Measurements from ENCODE around the gene FSIP1. TPM values are rescaled to one million over a fixed set of nuclear protein-coding genes. Genes with fewer than 3 reads are reported as not detected.
A peak's percentile ranks its signal among the peaks of the same experiment; 100 is the strongest.

FSIP1 gene
- polyA plus RNA-seq, 3 donors = 0.10 to 0.48 (median 0.21) TPM

DNA sequence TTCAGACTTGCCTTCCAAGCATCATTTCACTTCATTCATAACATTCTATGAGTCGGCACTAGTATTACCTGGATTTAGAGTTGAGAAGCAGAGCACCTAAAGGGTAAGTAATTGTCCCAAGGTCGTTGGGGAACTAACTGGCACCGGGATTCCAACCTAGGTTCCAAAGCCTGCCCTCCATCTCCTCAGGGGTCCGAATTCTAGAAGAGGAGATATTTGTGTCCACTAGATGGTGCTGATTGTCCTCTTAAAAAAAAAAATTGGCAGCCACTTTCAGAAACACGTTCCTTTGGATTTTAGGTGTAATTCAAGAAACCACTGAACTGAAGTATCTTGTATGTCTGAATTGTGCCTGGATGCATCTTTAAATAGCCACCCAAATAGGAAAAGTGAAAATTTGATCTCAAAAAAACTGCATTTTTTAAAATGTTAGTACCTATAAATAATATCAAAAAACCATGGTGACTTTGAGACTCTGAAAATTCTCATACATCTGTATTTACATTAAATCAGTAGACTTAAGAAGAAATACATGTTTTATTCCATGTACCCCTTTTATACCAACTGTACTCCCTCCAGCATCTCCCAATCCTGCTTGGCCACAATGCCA is 3.9 kb upstream of the FSIP1 start:
- Histone ChIP-seq H3K27me3 (ENCODE audit: control insufficient read depth in 2 of 2, insufficient read depth in 2 of 2, low read length in 2 of 2) (no peaks in the 10 kb centered on the region), H3K4me1 (ENCODE audit: control insufficient read depth in 1 of 2, insufficient read depth in 2 of 2, low read length in 2 of 2) (peaks cover 16 to 18% of the 10 kb centered on the region in 2 donors), H3K4me2 (replicated peaks; ENCODE audit: extremely low read depth, low read length, poor library complexity, severe bottlenecking) (no peak overlapping the region), H3K9me3 (replicated peaks in 1 of 2; ENCODE audit: control insufficient read depth in 1 of 2, insufficient read depth in 1 of 2, low read length in 2 of 2) (no peaks in the 10 kb centered on the region), H3K27ac (ENCODE audit: low read depth in 1 of 2, low read length in 2 of 2) (no peak overlapping the region), H3K79me2 (ENCODE audit: insufficient read depth, low read length) (peaks cover 12% of the 10 kb centered on the region), H3K9ac (ENCODE audit: insufficient read depth, low read length, poor library complexity, severe bottlenecking) (no peak overlapping the region), H4K20me1 (ENCODE audit: insufficient read depth, low read length) (no peaks in the 10 kb centered on the region), H3K4me3 (replicated peaks in 1 of 3; ENCODE audit: low read depth in 2 of 3, low read length in 3 of 3) (no peak overlapping the region), H3K36me3 (replicated peaks in 1 of 2; ENCODE audit: control insufficient read depth in 1 of 2, insufficient read depth in 2 of 2, low read length in 2 of 2) (no peaks in the 10 kb centered on the region), H2AFZ (ENCODE audit: insufficient read depth, low read depth, low read length, poor library complexity, severe bottlenecking) (no peak overlapping the region)
- Mint-ChIP-seq H3K4me3 (no peak overlapping the region), H3K9me3 (peaks cover 0 to 5% (median 0%) of the 10 kb centered on the region in 7 donors), H3K27ac (peak overlapping the region in 1 of 7 donors; percentile 35), H3K36me3 (peaks cover 3% of the 10 kb centered on the region in 2 donors), H3K27me3 (ENCODE audit: low read depth in 3 of 3) (no peaks in the 10 kb centered on the region), H3K4me1 (peaks cover 31% of the 10 kb centered on the region)
- peak; percentile 23 to 38 (median 35) for DNase-seq
- TF ChIP-seq, protein P1, sequence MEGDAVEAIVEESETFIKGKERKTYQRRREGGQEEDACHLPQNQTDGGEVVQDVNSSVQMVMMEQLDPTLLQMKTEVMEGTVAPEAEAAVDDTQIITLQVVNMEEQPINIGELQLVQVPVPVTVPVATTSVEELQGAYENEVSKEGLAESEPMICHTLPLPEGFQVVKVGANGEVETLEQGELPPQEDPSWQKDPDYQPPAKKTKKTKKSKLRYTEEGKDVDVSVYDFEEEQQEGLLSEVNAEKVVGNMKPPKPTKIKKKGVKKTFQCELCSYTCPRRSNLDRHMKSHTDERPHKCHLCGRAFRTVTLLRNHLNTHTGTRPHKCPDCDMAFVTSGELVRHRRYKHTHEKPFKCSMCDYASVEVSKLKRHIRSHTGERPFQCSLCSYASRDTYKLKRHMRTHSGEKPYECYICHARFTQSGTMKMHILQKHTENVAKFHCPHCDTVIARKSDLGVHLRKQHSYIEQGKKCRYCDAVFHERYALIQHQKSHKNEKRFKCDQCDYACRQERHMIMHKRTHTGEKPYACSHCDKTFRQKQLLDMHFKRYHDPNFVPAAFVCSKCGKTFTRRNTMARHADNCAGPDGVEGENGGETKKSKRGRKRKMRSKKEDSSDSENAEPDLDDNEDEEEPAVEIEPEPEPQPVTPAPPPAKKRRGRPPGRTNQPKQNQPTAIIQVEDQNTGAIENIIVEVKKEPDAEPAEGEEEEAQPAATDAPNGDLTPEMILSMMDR (IDR thresholded peaks at IDR 0.05) = peak; percentile 71
- intact Hi-C loops (cut with micrococcal nuclease) = loop anchor here (5.0 to 10.0 kb wide), 6 partner anchors 148 to 488 kb away; partner anchors contain the start of genes BMF (in 1 of the 2), BUB1B (in 1 of the 2) and EIF2AK4 (in 1 of the 2)
- WGBS (ENCODE audit: insufficient coverage) = 0% methylated on average over 1 of the region's 5 CpGs

DNA sequence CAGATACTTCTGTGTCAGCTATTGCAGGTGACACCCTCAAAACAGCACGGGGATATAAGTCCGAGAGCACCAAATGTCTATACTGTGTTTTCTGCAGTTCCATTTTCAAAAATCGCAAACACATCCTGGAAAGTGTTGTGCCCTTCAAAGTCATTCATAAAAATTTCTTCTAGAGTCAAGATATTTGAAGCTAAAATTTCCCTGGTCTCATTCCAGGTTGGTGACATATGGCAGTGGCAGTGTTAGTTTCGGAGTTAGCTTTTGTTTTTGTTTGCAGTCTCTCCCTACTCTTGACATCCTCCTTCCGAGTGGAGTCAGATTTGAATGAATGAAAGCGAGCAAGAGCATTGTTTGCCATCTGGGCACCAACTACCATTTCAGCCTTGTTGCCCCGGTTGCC is 3.2 kb upstream of the FSIP1 start:
- H3K27ac Mint-ChIP-seq = no peak overlapping the region
- intact Hi-C loops (cut with micrococcal nuclease) = loop anchor here (5.0 to 10.0 kb wide), 6 partner anchors 149 to 489 kb away; partner anchors contain the start of genes BMF (in 1 of the 2), BUB1B (in 1 of the 2) and EIF2AK4 (in 1 of the 2)
- Histone ChIP-seq H3K27me3 (ENCODE audit: control insufficient read depth in 2 of 2, insufficient read depth in 2 of 2, low read length in 2 of 2) (no peaks in the 10 kb centered on the region), H3K27ac (ENCODE audit: low read depth in 1 of 2, low read length in 2 of 2) (no peak overlapping the region), H4K20me1 (ENCODE audit: insufficient read depth, low read length) (no peaks in the 10 kb centered on the region), H3K79me2 (ENCODE audit: insufficient read depth, low read length) (peaks cover 12% of the 10 kb centered on the region), H3K36me3 (replicated peaks in 1 of 2; ENCODE audit: control insufficient read depth in 1 of 2, insufficient read depth in 2 of 2, low read length in 2 of 2) (no peaks in the 10 kb centered on the region), H3K4me3 (replicated peaks in 1 of 3; ENCODE audit: low read depth in 2 of 3, low read length in 3 of 3) (no peak overlapping the region), H2AFZ (ENCODE audit: insufficient read depth, low read depth, low read length, poor library complexity, severe bottlenecking) (no peak overlapping the region), H3K4me1 (ENCODE audit: control insufficient read depth in 1 of 2, insufficient read depth in 2 of 2, low read length in 2 of 2) (peaks cover 17 to 20% of the 10 kb centered on the region in 2 donors), H3K4me2 (replicated peaks; ENCODE audit: extremely low read depth, low read length, poor library complexity, severe bottlenecking) (no peak overlapping the region), H3K9me3 (replicated peaks in 1 of 2; ENCODE audit: control insufficient read depth in 1 of 2, insufficient read depth in 1 of 2, low read length in 2 of 2) (no peaks in the 10 kb centered on the region), H3K9ac (ENCODE audit: insufficient read depth, low read length, poor library complexity, severe bottlenecking) (no peak overlapping the region)
- no peaks in the 10 kb centered on the region for H3K27me3 Mint-ChIP-seq (ENCODE audit: low read depth in 3 of 3)
- H3K9me3 Mint-ChIP-seq = peaks cover 0 to 4% (median 0%) of the 10 kb centered on the region in 7 donors
- TF ChIP-seq, protein P1 (IDR thresholded peaks at IDR 0.05) = no peak
- H3K4me1 Mint-ChIP-seq = peaks cover 34% of the 10 kb centered on the region
- no peak overlapping the region for H3K4me3 Mint-ChIP-seq
- DNase-seq = no peak
- peaks cover 3% of the 10 kb centered on the region in 2 donors for H3K36me3 Mint-ChIP-seq
- 100% methylated on average over 2 of the region's 7 CpGs for WGBS (ENCODE audit: insufficient coverage)

Measured in CD14-positive monocyte (primary cell).